Activated CD4-positive, alpha-beta T cell treated with anti-CD3 and anti-CD28 coated beads for 24 hours (primary cell): ENCODE results near the gene USHBP1.
A peak's percentile ranks its signal among the peaks of the same experiment; 100 is the strongest.
"Not testable (repeated sequence)": the region's sequence is repeated elsewhere in the genome, so short reads cannot be mapped to it uniquely, and the experiment has no call there.

Experiments
- DNase-seq, 2 donors: peaks; one replicate each; pipeline ENCODE4 v3.0.0-alpha.2; 2020; ENCODE audit warnings: low read depth in 2 of 2

The USHBP1 gene

GRCh38 chr19:17296273-17296672 lies 31.7 kb upstream of the USHBP1 start:
- DNase-seq: no peak

DNA sequence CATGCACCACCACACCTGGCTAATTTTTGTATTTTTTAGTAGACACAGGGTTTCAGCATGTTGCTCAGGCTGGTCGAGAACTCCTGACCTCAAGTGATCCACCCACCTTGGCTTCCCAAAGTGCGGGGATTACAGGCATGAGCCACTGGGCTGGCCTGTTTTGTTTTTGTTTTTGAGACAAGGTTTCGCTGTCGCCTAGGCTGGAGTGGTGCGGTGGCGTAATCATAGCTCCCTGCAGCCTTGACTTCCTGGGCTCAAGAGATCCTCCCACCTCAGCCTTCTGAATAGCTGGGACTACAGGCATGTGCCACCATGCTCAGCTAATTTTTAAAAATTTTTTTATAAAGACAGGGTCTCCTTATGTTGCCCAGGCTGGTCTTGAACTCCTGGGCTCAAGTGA lies 31.0 kb upstream of the USHBP1 start:
- not testable (repeated sequence) for DNase-seq

DNA sequence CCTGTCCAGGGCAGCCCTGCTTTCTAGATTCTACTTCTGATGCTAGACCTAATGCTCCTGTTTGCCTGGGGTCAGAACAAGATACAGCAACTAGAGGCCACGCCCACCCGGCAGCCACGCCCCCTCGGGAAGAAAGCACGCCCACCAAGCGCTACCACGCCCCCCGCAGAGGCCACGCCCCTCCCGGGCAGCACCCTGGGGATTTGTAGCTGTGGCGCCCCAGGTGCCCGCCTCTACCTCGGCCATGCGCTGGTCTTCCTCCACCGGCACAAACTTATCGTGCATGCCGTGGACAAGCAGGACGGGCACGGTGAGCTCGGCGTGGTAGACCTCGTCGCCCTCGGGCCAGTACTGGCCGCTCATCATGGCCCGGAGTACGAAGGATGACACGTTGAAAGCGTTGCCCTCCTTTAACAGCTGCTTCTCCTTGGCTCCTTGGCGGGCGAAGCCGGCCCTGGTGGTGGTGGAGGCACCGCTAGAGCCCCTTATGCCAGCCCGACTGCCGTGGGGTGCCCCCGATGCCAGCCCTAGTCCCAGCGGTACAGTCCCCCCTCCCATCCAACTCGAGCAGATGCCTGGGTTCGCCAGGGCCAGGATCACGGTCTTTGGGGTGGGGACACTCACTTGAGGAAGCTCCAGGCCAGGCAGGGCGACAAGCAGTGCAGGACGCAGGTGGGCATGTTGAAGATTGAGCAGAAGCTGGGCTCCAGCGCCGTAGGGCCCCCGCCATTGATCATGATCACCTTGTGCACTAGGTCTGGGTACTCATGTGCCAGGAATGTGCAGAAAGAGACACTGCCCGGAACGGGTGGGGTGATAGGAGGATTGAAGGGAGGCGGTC lies 29.7 kb upstream of the USHBP1 start:
- DNase-seq: peak in 1 of 2 donors; percentile 42

DNA sequence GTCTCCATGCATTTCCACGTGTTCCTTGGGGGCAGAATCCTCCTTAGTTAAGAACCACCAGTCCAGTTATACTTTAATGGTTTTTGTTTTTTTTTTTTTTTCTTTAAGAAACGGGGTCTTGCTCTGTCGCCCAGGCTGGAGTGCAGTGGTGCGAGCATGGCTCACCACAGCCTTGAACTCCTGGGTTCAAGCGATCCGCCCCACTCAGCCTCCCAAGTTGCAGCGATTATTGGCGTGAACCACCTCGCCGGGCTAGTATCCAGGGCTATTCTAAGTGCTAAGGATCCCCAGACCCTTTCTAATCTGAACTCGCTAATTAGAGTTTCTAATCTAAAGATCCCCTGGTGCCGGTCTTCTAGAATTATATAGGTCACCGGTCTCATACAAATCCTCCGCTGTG lies 29.1 kb upstream of the USHBP1 start:
- DNase-seq: no peak

- DNase-seq: peak; percentile 77
These were observed 27.9 kb upstream of the USHBP1 start for GRCh38 chr19:17292301-17293074.

DNA sequence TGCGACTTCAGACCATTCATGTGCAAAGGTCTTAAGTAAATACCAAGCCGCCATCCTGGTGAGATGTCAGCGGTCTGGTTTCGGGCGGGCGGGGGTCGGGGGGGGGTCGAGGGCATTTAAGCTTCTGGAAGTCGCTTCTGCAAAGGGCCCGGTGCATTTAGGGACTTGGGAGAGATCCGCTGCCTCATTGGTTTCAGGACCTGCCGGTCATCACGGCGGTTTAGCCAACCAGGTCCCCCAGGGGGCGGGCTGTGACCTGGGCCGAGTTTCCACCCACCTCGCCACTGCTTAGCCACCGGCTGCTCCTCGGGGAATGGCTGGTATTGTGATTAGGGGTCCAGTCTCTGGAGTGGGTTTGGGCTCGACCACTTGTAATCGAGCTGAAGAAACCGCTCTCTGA lies 24.9 kb upstream of the USHBP1 start:
- no peak for DNase-seq

- DNase-seq: no peak
These were observed 22.2 kb upstream of the USHBP1 start for GRCh38 chr19:17286752-17287151.

GRCh38 chr19:17286263-17286662 lies 21.7 kb upstream of the USHBP1 start:
- no peak for DNase-seq

DNA sequence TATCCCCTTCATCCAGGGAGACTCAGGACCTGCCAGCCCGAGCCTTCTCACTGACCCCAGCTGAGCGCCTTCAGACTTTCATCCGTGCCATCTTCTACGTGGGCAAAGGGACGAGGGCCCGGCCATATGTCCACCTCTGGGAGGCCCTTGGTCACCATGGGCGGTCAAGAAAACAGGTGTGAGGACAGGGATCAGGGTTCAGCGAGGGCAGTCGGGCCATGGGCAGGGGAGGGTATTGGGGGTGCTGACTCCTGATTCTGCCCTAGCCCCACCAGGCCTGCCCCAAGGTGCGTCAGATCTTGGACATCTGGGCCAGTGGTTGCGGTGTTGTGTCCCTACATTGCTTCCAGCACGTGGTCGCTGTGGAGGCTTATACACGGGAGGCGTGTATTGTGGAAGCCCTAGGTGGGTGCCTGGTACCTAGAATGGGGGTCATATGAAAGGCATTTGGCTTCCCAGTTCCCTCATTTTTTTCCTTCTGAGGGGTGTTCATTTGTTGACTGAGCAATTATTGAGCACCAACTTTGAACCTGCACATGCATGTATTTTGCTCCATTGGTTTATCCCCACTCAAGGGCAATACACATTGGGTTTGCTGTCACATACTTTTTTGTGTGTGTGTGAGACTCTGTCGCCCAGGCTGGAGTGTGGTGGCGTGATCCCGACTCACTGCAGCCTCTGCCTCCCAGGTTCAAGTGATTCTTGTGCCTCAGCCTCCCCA lies 21.0 kb upstream of the USHBP1 start:
- DNase-seq: no peak

- DNase-seq: no peak
These were observed 19.0 kb upstream of the USHBP1 start for GRCh38 chr19:17283504-17283996.

DNA sequence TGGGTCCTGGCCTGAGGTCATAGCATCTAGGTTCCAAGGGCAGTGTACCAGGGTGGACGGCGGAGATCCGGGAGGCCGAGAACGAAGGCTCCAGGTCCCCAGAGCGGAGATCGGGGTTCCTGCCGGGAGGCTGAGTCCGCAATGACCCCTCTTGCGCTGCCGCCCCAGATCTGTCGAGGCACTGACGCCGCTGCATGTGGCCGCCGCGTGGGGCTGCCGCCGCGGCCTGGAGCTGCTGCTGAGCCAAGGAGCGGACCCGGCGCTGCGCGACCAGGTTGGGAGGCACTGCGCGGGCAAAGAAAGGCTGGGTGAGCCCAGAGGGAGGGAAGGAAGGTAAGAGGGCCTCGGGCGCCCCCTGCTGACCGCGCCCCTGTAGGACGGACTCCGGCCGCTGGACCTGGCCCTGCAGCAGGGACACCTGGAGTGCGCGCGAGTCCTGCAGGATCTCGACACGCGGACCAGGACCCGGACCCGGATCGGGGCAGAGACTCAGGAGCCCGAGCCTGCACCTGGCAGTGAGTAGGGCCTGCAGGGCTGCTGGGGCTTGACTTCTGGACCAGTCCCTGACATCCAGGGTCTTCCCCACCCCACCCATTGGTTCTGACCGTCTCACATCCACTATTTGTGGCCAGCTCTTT lies 18.1 kb upstream of the USHBP1 start:
- DNase-seq: peak; percentile 65 to 76

DNA sequence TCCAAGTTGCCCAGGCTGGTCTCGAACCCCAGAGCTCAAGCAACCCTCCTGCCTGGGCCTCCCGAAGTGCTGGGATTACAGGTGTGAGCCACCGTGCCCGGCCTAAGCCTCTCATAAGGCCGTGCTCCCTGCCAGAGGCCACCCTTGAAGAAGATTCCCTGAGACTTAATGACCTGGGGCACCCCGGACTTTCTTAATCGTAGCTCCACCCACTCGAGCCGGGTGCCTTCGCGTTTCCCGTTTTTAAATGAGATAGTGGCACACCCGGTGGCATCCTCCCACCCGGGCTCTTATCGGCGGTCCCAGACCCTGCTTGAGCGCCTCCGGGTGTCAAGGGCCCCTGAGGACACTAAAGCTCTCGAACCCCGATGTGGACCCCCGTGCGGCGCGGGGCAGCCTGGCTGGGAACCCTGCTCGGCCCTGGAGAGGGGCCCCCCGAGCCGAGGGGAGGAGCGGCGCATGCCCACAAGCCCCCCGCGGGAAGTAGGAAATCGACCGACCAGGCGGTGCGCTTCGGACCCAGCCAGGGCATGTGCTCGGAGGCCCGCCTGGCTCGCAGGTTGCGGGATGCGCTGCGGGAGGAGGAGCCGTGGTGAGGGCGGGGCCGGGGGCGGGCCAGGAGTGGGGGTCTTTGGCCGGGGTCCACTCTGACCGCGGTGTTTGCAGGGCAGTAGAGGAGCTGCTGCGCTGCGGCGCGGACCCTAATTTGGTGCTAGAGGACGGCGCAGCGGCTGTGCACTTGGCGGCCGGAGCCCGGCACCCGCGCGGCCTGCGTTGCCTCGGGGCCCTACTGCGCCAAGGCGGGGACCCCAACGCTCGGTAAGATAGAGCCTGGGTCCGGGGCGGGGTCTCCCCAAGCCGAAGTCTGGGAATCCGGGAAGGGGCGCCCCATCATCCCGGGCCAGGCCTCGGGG lies 17.1 kb upstream of the USHBP1 start, which contains the start of gene ANKLE1:
TSS of gene ANKLE1 (plus strand) at position 511 of the 914 bp plus-strand sequence. CDS start at position 531, 20 bp downstream.
- no peak for DNase-seq

DNA sequence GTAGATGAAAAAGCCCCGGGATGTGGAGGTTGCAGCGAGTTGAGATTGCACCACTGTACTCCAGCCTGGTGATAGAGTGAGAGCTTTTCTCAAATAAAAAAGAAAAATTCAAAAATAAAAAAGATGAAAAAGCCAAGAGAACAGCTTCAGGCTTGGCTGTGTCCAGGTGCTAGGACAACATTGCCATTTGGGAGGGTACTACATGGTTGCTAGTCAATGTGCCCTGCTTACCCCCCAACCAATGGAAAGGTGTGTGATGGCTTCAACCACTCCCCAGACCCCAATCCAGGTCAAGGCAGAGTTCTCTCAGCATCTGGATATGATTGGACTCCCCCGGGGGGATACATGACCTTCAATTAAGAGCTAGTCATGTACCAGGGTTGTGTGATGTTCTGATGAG lies 14.9 kb upstream of the USHBP1 start:
- no peak for DNase-seq

DNA sequence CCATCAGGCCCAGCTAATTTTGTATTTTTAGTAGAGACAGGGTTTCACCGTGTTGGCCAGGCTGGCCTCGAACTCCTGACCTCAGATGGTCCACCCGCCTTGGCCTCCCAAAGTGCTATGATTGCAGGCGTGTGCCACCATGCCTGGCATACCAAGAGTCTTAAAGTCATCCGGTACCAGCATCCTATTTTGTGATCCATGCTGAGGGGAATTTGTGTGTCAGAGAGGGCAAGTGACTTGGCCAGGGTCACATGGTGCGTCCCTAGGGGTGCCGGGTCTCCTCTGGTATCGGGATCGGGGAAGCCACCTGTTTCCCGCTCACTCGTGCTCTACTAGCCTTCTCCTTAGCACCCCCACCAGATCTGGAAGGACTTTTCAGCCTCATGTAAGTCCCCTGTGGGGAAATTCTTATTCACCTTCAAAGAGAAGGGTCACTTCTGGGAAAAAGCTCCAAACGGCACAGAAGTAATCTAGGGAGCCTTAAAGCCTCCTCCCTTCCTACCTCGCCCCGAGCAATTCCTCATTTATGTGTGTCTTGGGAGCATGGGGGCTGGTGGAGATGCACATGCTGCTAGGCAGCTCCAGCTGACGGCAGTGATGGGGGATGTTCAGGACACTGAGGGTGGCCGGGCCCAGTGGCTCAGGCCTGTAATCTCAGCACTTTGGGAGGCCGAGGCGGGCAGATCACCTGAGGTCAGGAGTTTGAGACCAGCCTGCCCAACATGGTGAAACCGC lies 11.1 kb upstream of the USHBP1 start:
- no peak for DNase-seq

- not testable (repeated sequence) for DNase-seq
These were observed 10.3 kb upstream of the USHBP1 start for GRCh38 chr19:17274892-17275291.

GRCh38 chr19:17268754-17269153 lies 4.2 kb upstream of the USHBP1 start:
- DNase-seq: no peak

DNA sequence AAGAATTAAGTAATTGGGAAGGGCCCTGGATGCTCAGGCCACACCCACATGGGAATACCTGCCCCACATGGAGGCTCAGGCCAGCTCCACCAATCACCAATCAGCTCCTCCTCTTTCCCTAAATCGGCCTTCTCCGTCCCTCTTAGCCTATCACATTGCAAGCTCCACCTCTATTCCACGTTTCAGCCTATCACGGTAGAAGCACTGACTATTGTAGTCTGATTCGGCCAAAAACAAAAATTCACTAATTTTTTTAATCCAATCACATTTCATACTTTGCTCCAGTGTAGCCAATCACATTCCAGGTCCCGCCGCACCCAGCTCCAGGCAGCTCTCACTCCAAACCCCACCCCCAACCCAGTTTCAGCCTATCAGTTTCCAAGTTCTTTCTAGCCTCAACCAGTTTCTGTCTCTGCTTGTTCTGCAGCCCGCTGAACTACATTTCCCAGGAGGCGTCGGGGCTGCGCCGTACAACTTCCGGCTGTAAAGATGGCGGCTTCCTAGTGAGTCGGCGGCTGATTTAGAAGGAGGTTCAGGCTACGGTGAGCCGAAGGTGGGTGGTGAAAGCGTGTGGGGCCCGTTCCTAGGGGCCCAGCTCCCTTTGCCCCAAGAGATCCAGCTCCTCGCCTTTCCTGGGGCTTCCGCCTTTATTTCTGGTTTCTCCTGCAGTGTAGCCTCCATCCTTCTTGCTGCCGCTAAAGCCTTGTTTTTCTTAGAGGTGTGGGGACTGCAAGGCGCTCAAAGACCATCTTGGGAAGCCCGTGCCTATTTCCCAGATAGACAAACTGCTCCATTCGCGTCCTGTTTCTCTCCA lies 2.6 kb upstream of the USHBP1 start, which contains the start of gene BABAM1:
TSS of gene BABAM1 (plus strand) at position 469 of the 814 bp plus-strand sequence. CDS start 1,364 bp downstream, outside the sequence.
- DNase-seq: peak; percentile 92 to 95

GRCh38 chr19:17266589-17266974 lies 2.0 kb upstream of the USHBP1 start:
- DNase-seq: no peak

DNA sequence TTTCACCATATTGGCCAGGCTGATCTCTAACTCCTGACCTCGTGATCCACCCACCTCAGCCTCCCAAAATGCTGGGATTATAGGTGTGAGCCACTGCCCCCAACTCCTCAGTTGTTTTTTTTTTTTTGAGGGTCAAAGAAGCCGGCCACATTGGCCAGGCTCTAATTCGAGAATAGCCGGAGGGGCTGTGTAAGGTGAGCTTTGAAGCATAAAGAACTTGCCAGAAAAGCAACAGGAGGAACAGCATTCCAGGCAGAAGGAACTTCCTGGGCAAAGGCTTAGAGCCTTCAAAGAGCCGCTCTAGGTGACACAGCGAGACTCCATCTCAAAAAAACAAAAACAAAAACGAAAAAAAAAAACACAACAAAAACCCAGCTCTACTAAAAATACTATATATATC lies 1.5 kb upstream of the USHBP1 start:
- no peak for DNase-seq
